HG03432 (cell line): ENCODE data around the gene SLC22A1.
"Not testable (repeated sequence)": the region's sequence is repeated elsewhere in the genome, so short reads cannot be mapped to it uniquely, and the experiment has no call there.

Experiments used
- ATAC-seq: cut with Tn5 transposase; IDR thresholded peaks from one replicate; pipeline ENCODE4 v1.9.1; 2021; ENCODE audit warnings: mild to moderate bottlenecking, moderate library complexity; ENCODE audit not compliant: unreplicated experiment

SLC22A1 gene

GRCh38 chr6:160121558-160121957 lies at the start of gene SLC22A1:
SLC22A1 (plus strand) TSS chr6:160121815; CDS start chr6:160121936, 121 bp downstream.
- no peak for ATAC-seq

- no peak for ATAC-seq
Observed at GRCh38 chr6:160073272-160073671, 48.3 kb upstream of the SLC22A1 start.

DNA sequence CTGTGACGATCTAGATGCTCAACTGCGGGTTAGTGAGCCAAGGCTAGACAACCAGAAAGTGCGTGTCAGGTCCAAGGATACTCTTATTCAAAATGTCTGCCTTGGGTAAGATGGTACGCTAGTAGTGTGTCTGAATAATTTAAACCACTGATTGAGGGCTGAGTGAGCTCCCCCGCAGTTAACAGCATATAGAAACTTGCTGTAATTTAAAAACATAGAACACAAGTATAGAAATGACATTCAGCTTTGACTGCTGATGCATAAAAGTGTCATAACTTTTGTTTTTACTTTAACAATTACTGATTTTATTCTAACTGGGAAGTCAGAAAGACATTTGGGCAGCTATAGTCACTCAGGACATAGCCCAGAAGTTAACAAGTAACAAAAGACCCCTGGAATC lies 45.6 kb upstream of the SLC22A1 start:
- no peak for ATAC-seq

- ATAC-seq: no peak
Observed at GRCh38 chr6:160077024-160077423, 44.6 kb upstream of the SLC22A1 start.

DNA sequence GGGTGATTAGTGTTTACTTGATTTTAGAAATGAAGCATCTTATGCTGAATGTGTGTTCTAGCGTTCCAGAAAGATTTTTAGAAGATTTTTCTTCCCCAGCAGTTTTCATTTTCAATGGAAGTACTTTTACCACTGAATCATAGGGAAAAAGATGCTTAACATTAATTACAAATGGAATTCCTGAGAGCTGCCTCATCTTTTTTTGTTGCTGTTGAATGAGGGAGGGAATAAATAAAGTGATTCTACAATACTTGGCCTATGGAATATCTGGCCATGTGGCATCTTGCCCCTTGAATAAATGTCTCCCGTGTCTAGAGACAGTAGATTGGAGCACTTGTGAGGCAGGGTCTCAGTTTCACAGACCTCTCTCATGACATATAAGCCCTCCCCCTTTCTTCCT lies 44.1 kb upstream of the SLC22A1 start:
- ATAC-seq: no peak

- no peak for ATAC-seq
Observed at GRCh38 chr6:160078883-160079685, 42.5 kb upstream of the SLC22A1 start.

DNA sequence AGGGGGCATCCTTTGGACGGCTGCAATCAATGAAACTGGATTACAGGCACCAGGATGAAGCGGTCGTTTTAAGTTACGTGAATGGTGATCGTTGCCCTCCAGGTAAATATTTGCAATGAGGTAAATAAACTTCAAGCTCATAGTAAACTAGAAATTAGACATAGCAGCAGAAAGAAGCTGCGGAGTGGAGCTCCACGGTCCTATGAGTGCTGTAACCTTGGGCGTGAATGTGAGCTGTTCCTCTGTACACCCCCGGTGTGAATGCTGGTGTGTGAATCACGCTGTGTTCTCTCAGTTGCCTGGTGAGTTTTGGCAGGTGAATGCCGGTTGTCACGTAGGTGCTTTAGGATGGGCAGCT lies 42.0 kb upstream of the SLC22A1 start:
- no peak for ATAC-seq

DNA sequence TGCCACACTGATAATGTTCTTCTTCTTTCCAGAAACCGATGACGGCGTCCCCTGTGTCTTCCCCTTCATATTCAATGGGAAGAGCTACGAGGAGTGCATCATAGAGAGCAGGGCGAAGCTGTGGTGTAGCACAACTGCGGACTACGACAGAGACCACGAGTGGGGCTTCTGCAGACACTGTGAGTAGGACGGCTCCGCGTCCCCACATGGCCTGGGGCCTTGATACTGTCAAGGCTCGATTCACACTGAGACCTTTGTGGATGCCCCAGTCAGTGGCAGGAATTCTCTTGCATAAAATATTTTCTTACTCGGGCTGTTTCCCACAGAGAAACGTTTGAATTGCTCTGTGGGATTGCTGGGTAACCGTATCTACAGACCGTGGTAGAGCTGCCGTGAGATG lies 41.5 kb upstream of the SLC22A1 start:
- no peak for ATAC-seq

DNA sequence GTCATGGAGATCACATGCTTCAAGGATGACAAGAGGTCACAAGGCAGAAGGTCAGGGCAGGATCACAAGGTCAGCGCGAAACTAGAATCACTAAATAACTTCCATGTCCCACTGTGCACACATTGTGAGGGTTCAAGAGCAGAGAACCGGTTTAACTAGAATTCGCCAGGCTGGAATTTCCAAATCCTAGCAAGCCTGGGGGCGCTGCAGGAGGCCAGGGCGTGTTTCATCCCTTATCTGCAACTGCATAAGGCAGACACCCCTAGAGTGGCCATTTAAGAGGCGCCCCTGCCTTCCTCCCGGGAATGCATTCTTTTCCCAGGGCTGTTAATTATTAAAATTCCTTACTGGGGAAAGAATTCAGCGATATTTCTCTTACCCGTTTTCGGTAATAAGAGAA lies 40.2 kb upstream of the SLC22A1 start:
- no peak for ATAC-seq

- no peak for ATAC-seq
Observed at GRCh38 chr6:160082627-160083026, 39.0 kb upstream of the SLC22A1 start.

- ATAC-seq: no peak
Observed at GRCh38 chr6:160084198-160084776, 37.3 kb upstream of the SLC22A1 start.

DNA sequence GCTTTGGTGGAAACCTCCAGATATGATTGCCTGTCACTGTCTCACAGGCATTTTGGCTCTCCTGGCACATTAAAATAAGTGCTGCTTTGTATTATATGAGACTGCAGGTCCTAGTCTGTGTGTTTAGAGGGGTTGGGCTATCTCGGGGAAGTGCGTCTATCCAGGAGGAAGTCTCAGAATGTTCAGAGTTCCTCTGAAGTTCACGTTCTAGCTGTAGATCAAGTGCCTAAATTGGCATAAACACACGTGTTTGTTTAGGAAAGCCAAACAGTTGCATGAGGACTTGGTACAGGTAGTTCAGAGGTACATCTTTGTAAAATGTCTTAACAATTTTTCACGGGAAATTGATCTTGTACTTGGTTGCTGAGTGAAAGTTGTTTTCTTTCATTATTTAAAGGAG lies 36.4 kb upstream of the SLC22A1 start:
- ATAC-seq: no peak

DNA sequence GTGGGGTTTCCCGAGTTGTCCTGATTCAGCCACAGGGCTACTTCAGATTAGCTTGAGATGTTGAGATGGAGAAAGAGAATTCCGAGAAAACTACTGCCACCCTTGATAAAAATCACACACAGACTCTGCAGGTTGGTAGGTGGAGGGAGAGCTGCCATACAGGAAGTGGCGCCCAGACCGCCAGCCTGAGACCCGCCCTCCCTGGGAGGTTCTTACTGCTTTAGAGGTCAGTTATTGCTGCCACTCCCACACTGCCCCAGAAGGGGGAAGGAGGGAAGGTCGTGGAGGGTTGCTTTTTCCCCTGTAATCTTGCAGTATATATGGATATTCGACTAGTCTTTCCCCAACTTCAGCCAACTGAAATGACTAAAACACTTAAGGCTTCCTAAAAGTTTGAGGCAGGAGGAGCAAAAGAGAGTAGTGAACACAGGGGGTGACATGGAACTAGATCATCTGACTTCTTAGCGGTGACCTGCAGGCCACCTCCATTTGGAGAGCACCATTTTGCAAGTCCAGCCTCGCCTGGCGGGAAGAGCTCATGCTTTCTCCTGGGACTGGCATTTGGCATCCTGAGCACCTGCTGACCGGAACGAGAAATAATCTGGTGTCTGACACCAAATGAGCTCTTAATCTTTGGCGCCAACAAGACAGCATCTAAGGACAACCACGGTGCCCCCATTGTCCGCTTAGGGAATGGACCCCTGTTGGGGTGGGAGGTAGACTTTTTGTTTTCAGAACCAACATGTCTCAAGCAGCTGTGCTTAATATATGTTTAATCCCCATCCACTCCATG lies 35.7 kb upstream of the SLC22A1 start:
- no peak for ATAC-seq

DNA sequence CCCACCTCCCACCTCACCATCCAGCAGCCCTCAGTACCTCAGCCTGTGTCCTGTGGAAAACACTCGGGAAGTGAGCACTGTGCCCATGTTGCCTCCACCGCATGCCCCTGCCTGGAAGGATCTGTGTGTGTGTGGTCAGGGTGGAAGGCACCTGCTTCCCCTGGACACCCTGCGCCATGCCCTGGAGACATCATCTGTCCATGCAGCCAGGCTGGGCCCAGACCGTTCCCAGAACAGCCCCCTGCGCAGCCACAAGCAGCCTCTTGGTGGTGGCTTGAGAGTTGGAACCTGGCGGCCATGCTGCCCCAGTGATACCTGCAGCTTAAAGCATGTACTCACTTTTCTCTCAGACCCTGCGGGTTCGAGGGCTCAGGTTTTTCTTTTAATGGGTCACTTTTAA lies 34.9 kb upstream of the SLC22A1 start:
- no peak for ATAC-seq

GRCh38 chr6:160088069-160088783 lies 33.4 kb upstream of the SLC22A1 start:
- no peak for ATAC-seq

GRCh38 chr6:160088784-160089533 lies 32.7 kb upstream of the SLC22A1 start:
- ATAC-seq: no peak

GRCh38 chr6:160089534-160089897 lies 32.1 kb upstream of the SLC22A1 start:
- no peak for ATAC-seq

DNA sequence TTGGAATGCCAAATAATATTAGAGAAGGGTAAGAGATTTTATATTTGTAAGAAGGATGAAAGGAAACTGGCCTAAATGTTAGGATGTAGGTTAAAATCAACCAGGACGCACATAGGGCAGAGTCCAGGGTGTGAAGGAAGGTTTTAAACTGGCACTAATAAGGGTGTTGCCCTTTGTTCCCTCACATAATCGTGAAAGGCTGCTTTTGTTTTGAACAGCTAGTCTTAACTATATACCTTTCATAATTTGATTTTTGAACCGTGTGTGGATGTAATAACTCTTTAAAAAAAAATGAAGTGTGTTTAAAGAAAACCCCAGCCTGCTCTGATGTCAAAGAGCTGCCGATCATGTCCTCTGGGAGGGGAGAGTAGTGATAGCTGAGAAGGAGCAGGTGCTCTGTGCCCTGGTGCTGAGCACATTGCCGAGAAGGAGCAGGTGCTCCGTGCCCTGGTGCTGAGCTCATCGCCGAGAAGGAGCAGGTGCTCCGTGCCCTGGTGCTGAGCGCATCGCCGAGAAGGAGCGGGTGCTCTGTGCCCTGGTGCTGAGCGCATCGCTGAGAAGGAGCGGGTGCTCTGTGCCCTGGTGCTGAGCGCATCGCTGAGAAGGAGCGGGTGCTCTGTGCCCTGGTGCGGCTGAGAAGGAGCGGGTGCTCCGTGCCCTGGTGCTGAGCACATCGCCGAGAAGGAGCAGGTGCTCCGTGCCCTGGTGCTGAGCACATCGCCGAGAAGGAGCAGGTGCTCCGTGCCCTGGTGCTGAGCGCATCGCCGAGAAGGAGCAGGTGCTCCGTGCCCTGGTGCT lies 31.0 kb upstream of the SLC22A1 start:
- ATAC-seq: not testable (repeated sequence)

- ATAC-seq: not testable (repeated sequence)
Observed at GRCh38 chr6:160092176-160092575, 29.4 kb upstream of the SLC22A1 start.

DNA sequence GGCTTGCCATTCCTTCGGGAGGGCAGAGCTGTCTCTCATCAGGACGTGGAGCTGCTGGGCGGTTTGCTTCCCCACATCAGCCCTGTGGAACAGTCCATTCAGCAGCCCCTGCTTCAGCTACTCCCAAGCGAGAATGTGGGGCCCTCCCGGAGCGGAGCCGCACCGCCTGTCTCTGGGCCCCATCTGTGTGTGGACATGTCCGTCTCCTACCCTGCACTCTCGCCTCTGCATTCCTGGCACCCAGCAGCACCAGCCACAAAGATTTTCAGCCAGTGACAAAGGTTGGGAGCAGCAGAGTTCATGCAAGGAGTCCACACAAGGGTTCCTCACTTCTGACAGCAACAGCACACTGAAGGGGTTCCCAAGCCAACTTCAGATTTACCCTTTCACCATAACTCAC lies 29.0 kb upstream of the SLC22A1 start:
- ATAC-seq: no peak
